C4-2B (cell line): Measurements from ENCODE around the gene NEGR1.

ENCODE experiments used
- H3K27ac ChIP-seq: fragments of 450-650 bp; 2 replicates; pipeline ENCODE4 v1.5.1; 2017
- ZFX ChIP-seq: fragments of 450-650 bp; IDR thresholded peaks from 2 replicates; pipeline ENCODE4 v1.6.1; 2017
- TF ChIP-seq, protein P1 (sequence below): fragments of 450-650 bp; conservative IDR thresholded peaks from 2 replicates; pipeline ENCODE4 v1.5.1; 2017; ENCODE audit warnings: mild to moderate bottlenecking

NEGR1 gene

DNA sequence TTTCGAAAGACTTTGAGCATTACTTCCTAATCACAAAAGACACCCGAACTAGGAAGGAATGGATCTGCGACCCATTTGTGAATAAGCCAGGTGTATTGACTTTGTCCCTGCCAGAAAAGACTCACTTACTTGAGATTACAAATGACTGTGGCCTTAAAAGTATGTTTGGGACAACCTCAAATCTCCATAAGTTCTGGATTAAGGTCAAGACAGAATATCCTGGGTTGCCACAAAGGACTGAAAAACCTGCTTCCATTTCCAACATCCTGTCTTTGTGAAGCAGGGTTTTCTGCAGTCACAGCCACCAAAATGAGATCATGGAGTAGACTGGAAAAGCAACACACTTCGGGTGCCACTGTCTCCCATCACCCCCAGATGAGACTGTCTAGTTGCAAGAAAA is 664.1 kb downstream of the NEGR1 start:
- no peak overlapping the region for H3K27ac ChIP-seq
- TF ChIP-seq ZFX: no peak
- TF ChIP-seq, protein P1, sequence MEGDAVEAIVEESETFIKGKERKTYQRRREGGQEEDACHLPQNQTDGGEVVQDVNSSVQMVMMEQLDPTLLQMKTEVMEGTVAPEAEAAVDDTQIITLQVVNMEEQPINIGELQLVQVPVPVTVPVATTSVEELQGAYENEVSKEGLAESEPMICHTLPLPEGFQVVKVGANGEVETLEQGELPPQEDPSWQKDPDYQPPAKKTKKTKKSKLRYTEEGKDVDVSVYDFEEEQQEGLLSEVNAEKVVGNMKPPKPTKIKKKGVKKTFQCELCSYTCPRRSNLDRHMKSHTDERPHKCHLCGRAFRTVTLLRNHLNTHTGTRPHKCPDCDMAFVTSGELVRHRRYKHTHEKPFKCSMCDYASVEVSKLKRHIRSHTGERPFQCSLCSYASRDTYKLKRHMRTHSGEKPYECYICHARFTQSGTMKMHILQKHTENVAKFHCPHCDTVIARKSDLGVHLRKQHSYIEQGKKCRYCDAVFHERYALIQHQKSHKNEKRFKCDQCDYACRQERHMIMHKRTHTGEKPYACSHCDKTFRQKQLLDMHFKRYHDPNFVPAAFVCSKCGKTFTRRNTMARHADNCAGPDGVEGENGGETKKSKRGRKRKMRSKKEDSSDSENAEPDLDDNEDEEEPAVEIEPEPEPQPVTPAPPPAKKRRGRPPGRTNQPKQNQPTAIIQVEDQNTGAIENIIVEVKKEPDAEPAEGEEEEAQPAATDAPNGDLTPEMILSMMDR: no peak

DNA sequence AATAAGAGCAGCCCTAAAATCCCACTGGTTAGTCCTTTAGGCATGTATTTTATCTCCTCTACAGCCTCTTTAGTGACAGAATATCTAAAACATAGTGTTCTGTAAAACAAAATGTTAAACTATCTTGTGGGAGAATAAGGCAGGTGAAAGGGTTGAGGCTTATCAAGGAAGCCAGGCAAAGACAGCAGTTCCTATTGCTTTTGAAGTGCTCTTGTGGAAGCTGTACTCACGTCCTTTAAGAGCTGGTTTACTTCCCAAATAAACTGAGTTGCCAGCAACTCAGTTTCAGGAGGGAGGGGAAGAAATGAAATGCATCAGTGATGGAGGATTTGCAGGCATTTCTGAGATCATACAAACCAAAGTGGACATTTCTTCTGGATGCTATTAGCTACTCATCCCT is 671.9 kb downstream of the NEGR1 start:
- no peak overlapping the region for H3K27ac ChIP-seq
- TF ChIP-seq, protein P1: no peak
- TF ChIP-seq ZFX: no peak

DNA sequence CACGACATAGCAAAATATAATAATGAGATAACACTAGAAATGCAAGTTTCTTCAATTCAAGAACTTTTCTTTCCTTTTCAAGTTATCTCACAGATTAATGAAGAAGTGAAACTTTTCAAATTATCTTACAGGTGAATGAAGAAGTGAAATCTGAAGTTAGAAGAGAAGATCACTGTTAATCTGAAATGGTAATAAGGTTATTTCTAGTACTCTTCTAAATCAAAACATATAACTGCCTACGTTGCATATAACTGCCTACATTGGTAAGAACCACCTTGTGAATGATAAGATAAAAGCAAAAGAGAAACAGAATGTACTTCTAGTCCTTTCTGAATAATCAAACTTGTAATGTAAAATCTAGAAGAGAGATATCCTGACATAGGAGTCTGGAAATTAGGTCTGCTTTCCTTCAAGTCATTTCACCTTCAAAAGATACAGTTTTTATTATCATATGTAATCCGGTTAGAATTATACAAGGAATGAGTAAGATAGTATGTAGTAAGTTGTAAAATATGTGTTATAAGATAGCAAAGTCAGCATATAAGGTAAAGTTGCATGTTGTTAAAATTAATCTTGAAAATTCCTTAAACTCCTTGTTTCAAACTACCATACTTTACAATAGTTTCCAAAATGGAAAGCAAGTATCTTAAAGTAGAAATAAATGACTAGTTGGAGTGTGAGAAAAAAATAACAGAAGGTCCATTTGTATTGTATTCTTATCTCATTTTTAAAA is 679.1 kb downstream of the NEGR1 start:
- no peak overlapping the region for H3K27ac ChIP-seq

DNA sequence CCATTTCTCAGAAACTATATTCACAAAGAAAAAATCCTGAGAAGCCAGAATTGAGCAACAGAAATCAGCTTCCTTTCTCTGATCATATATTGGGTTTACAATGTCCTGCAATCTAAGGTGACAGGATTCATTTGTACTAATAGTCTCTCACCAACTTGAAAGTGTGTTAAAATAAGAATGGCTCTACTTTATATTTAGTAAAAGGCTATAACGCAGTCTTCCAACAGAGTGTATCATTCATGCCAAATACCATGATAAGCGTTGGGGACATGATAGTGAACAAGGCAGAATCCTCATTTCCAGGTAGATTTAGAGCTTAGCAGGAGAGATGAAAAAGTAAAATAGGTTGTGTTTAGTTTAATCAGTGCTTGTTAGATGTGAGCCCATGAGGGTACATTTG is 682.3 kb downstream of the NEGR1 start:
- TF ChIP-seq ZFX: no peak
- TF ChIP-seq, protein P1: no peak
- H3K27ac ChIP-seq: no peak overlapping the region

More for the DNA sequence above, 679.1 kb downstream of the NEGR1 start:
- TF ChIP-seq, protein P1: no peak
- TF ChIP-seq ZFX: no peak

DNA sequence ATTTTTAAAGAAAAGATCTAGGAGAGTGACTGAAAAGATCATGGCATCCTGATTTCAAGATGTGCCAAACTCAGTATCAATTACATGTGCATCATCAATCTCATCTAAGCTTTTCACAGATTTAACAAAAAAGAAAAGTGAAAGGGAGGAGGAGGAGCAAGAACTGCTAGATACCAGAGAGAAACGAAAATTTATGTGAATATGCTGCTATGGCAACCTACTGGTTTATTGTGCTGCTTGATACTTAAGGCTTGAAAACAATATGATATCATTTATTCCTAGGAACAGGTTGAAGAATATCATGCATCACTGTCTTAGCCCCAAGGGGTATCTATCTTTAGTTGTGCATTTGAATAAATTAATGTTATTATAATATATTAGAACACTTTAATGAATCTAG is 683.0 kb downstream of the NEGR1 start:
- TF ChIP-seq, protein P1: no peak
- TF ChIP-seq ZFX: no peak
- H3K27ac ChIP-seq: no peak overlapping the region

DNA sequence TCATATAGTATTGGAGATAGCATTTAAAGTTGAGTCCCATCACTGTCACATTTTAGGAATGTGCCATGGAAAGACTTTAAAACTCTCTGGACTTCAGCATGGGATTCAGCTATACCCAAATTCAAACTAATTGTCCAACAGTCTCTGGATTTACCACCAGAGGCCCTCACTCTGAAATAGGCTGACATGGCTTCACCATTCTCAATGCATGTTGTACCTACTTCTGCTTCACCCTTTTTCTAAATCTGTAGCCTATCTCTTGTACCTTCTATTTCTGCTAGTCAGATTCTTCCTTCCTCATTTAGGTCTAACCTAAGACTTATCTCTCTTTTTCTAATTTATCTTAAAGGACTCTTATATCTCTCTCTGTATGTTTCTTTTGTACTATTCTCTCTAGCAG is 688.8 kb downstream of the NEGR1 start:
- no peak overlapping the region for H3K27ac ChIP-seq
- TF ChIP-seq, protein P1: peak; percentile 42
- no peak for TF ChIP-seq ZFX

DNA sequence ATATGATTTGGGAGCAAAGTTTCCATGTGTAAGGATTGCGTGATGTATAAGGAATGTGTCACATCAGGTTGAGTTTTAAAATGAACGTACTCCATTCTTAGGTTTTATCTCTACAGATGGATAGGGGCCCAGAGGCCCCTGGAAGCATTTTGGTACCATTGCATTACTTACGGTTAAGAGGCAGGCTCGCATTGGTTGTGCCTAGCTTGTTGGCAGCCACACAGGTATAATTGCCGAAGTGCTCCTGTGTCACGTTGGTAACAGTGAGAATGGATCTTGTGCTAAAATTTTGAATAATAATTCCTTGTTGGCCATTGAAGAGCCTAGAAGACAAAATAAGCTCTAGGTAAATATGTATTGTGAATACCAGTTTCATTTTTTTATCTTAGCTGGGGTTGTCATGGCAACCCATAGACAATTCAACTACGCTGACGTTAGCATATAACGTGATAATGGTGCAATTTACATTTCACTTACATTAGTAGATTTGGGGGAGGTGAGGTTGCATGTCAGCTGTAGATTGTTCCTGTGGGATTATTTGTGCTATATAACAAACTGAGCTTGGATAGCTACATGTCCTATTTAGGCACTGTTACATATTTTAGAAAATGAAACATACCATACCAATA is 689.6 kb downstream of the NEGR1 start:
- TF ChIP-seq ZFX: no peak
- TF ChIP-seq, protein P1: no peak
- H3K27ac ChIP-seq: no peak overlapping the region
